ENCODE results near the gene CCDC175. TPM values are rescaled to one million over a fixed set of nuclear protein-coding genes. Genes with fewer than 3 reads are reported as not detected.

The CCDC175 gene
- total and polyA plus RNA-seq, 4 donors, result not detected

DNA sequence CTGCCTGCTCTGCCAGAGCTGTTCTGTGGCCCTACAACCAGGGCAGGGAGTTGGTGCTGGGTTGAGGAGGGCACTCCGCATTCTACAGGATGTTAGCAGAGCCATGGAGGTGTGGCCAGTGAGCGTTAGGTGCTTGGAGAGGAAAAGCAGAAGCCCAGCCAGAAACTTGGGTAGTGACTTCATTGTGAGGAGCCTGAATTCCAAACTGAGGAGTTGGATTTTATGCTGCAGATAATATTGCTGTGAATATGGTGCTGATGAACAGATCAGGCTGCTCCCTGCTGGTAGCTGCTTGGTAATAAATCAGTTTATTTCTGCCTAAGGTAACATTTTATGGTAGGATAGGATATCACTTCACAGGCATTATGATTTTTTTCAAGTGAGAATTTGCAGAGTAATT, 7.1 kb upstream of the CCDC175 start:
- TF ChIP-seq, protein P1, sequence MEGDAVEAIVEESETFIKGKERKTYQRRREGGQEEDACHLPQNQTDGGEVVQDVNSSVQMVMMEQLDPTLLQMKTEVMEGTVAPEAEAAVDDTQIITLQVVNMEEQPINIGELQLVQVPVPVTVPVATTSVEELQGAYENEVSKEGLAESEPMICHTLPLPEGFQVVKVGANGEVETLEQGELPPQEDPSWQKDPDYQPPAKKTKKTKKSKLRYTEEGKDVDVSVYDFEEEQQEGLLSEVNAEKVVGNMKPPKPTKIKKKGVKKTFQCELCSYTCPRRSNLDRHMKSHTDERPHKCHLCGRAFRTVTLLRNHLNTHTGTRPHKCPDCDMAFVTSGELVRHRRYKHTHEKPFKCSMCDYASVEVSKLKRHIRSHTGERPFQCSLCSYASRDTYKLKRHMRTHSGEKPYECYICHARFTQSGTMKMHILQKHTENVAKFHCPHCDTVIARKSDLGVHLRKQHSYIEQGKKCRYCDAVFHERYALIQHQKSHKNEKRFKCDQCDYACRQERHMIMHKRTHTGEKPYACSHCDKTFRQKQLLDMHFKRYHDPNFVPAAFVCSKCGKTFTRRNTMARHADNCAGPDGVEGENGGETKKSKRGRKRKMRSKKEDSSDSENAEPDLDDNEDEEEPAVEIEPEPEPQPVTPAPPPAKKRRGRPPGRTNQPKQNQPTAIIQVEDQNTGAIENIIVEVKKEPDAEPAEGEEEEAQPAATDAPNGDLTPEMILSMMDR (IDR thresholded peaks at IDR 0.05; ENCODE audit: low read depth, low read length, missing input control), result no peak
- TF ChIP-seq FOXA2 (IDR thresholded peaks at IDR 0.05) (no peak), RXRA (IDR thresholded peaks at IDR 0.05) (no peak), GABPA (IDR thresholded peaks at IDR 0.05 in 1 of 2, conservative IDR thresholded peaks at IDR 0.05 in 1 of 2) (no peak), EGR1 (IDR thresholded peaks at IDR 0.05; ENCODE audit: low read depth in 2 of 2) (no peak), JUND (IDR thresholded peaks at IDR 0.05) (no peak), FOXA1 (IDR thresholded peaks at IDR 0.05) (no peak), HNF4G (IDR thresholded peaks at IDR 0.05) (no peak), YY1 (IDR thresholded peaks at IDR 0.05) (no peak), ZBTB33 (IDR thresholded peaks at IDR 0.05) (no peak)
- TF ChIP-seq, protein P2, sequence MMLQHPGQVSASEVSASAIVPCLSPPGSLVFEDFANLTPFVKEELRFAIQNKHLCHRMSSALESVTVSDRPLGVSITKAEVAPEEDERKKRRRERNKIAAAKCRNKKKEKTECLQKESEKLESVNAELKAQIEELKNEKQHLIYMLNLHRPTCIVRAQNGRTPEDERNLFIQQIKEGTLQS (IDR thresholded peaks at IDR 0.05), result no peak
- no peaks in the 10 kb centered on the region for H3K27me3 ChIP-seq (ENCODE audit: control insufficient read depth in 4 of 4, insufficient read depth in 4 of 4, low read length in 3 of 4)
- no peaks in the 10 kb centered on the region for H3K4me1 ChIP-seq (ENCODE audit: control insufficient read depth in 4 of 4, insufficient read depth in 4 of 4, low read length in 3 of 4)
- no peaks in the 10 kb centered on the region for H3K9me3 ChIP-seq (ENCODE audit: control insufficient read depth in 4 of 4, low read length in 3 of 4)
- 58% methylated on average over 2 of the region's 2 CpGs for WGBS
- H3K4me3 ChIP-seq (ENCODE audit: low read depth in 1 of 3, low read length in 3 of 3), result no peak overlapping the region
- H3K9ac ChIP-seq (ENCODE audit: low read depth in 1 of 2, low read length in 2 of 2), result no peak overlapping the region
- no peak for DNase-seq (ENCODE audit: low spot score)
- H3K36me3 ChIP-seq (ENCODE audit: control insufficient read depth in 4 of 4, insufficient read depth in 3 of 4, low read depth in 1 of 4, low read length in 3 of 4), result no peaks in the 10 kb centered on the region
- H3K27ac ChIP-seq (ENCODE audit: low read depth in 1 of 2, low read length in 2 of 2), result no peak overlapping the region

GRCh38 chr14:59582845-59583509, 6.4 kb upstream of the CCDC175 start:
- no peaks in the 10 kb centered on the region for H3K27me3 ChIP-seq (ENCODE audit: control insufficient read depth in 4 of 4, insufficient read depth in 4 of 4, low read length in 3 of 4)
- no peak overlapping the region for H3K4me3 ChIP-seq (ENCODE audit: low read depth in 1 of 3, low read length in 3 of 3)
- H3K4me1 ChIP-seq (ENCODE audit: control insufficient read depth in 4 of 4, insufficient read depth in 4 of 4, low read length in 3 of 4), result no peaks in the 10 kb centered on the region
- no peak overlapping the region for H3K27ac ChIP-seq (ENCODE audit: low read depth in 1 of 2, low read length in 2 of 2)
- H3K9ac ChIP-seq (ENCODE audit: low read depth in 1 of 2, low read length in 2 of 2), result no peak overlapping the region
- H3K36me3 ChIP-seq (ENCODE audit: control insufficient read depth in 4 of 4, insufficient read depth in 3 of 4, low read depth in 1 of 4, low read length in 3 of 4), result no peaks in the 10 kb centered on the region
- TF ChIP-seq NR2F2 (IDR thresholded peaks at IDR 0.05) (no peak), TAF1 (conservative IDR thresholded peaks at IDR 0.05) (no peak)
- WGBS, result 85% methylated on average over 23 of the region's 23 CpGs
- no peak for DNase-seq (ENCODE audit: low spot score)
- H3K9me3 ChIP-seq (ENCODE audit: control insufficient read depth in 4 of 4, low read length in 3 of 4), result no peaks in the 10 kb centered on the region

DNA sequence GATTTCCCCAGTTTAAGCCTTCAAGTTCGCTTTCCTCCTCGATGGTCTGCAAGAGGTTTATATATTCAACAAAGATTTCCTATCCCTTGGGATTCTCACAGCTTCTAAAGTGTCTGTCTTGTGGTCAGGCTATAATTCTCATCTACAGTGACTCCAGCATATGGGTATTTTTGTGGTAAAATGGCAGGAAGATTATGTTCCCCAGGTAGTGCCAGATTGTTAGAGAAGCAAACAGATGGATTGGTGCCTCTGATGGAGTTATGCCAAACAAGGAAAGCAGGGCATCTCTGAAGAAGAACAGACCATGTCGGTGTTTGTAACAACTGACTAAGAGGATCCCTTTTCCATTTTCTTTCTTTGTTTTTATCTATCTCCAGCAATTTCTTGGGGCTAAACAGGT, 5.5 kb upstream of the CCDC175 start:
- H3K36me3 ChIP-seq (ENCODE audit: control insufficient read depth in 4 of 4, insufficient read depth in 3 of 4, low read depth in 1 of 4, low read length in 3 of 4), result no peaks in the 10 kb centered on the region
- peaks cover 0 to 2% (median 0%) of the 10 kb centered on the region in 4 donors for H3K27me3 ChIP-seq (ENCODE audit: control insufficient read depth in 4 of 4, insufficient read depth in 4 of 4, low read length in 3 of 4)
- TF ChIP-seq TAF1 (conservative IDR thresholded peaks at IDR 0.05) (no peak), NR2F2 (IDR thresholded peaks at IDR 0.05) (no peak), JUND (IDR thresholded peaks at IDR 0.05) (no peak), SP1 (IDR thresholded peaks at IDR 0.05) (no peak), YY1 (IDR thresholded peaks at IDR 0.05) (no peak), FOXA2 (IDR thresholded peaks at IDR 0.05) (no peak), RXRA (IDR thresholded peaks at IDR 0.05) (no peak), RAD21 (IDR thresholded peaks at IDR 0.05) (no peak), ZBTB33 (IDR thresholded peaks at IDR 0.05) (no peak), HNF4G (IDR thresholded peaks at IDR 0.05) (no peak)
- TF ChIP-seq, protein P3, sequence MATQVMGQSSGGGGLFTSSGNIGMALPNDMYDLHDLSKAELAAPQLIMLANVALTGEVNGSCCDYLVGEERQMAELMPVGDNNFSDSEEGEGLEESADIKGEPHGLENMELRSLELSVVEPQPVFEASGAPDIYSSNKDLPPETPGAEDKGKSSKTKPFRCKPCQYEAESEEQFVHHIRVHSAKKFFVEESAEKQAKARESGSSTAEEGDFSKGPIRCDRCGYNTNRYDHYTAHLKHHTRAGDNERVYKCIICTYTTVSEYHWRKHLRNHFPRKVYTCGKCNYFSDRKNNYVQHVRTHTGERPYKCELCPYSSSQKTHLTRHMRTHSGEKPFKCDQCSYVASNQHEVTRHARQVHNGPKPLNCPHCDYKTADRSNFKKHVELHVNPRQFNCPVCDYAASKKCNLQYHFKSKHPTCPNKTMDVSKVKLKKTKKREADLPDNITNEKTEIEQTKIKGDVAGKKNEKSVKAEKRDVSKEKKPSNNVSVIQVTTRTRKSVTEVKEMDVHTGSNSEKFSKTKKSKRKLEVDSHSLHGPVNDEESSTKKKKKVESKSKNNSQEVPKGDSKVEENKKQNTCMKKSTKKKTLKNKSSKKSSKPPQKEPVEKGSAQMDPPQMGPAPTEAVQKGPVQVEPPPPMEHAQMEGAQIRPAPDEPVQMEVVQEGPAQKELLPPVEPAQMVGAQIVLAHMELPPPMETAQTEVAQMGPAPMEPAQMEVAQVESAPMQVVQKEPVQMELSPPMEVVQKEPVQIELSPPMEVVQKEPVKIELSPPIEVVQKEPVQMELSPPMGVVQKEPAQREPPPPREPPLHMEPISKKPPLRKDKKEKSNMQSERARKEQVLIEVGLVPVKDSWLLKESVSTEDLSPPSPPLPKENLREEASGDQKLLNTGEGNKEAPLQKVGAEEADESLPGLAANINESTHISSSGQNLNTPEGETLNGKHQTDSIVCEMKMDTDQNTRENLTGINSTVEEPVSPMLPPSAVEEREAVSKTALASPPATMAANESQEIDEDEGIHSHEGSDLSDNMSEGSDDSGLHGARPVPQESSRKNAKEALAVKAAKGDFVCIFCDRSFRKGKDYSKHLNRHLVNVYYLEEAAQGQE (IDR thresholded peaks at IDR 0.05), result no peak
- TF ChIP-seq, protein P4, sequence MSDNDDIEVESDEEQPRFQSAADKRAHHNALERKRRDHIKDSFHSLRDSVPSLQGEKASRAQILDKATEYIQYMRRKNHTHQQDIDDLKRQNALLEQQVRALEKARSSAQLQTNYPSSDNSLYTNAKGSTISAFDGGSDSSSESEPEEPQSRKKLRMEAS (IDR thresholded peaks at IDR 0.05), result no peak
- TF ChIP-seq, protein P2 (IDR thresholded peaks at IDR 0.05), result no peak

More for the DNA sequence above, 5.5 kb upstream of the CCDC175 start:
- no peak for DNase-seq (ENCODE audit: low spot score)
- H3K27ac ChIP-seq (ENCODE audit: low read depth in 1 of 2, low read length in 2 of 2), result no peak overlapping the region
- H3K4me3 ChIP-seq (ENCODE audit: low read depth in 1 of 3, low read length in 3 of 3), result no peak overlapping the region
- no peaks in the 10 kb centered on the region for H3K9me3 ChIP-seq (ENCODE audit: control insufficient read depth in 4 of 4, low read length in 3 of 4)
- 91% methylated on average over 3 of the region's 3 CpGs for WGBS
- H3K9ac ChIP-seq (ENCODE audit: low read depth in 1 of 2, low read length in 2 of 2), result no peak overlapping the region
- H3K4me1 ChIP-seq (ENCODE audit: control insufficient read depth in 4 of 4, insufficient read depth in 4 of 4, low read length in 3 of 4), result no peaks in the 10 kb centered on the region
